T follicular helper cell (primary cell): ENCODE results near the gene FAM89B.
"Not testable (repeated sequence)": the region's sequence is repeated elsewhere in the genome, so short reads cannot be mapped to it uniquely, and the experiment has no call there.

Experiments
- DNase-seq: peaks from one replicate; pipeline ENCODE4 v3.0.0-alpha.2; 2020; ENCODE audit warnings: low read depth
- total RNA-seq, 2 experiments: gene quantifications; one replicate each; lab custom pipeline; 2026; lab: John Stamatoyannopoulos, UW

The FAM89B gene
- total RNA-seq, result 2.2 to 5.6 reads per million in 2 experiments

DNA sequence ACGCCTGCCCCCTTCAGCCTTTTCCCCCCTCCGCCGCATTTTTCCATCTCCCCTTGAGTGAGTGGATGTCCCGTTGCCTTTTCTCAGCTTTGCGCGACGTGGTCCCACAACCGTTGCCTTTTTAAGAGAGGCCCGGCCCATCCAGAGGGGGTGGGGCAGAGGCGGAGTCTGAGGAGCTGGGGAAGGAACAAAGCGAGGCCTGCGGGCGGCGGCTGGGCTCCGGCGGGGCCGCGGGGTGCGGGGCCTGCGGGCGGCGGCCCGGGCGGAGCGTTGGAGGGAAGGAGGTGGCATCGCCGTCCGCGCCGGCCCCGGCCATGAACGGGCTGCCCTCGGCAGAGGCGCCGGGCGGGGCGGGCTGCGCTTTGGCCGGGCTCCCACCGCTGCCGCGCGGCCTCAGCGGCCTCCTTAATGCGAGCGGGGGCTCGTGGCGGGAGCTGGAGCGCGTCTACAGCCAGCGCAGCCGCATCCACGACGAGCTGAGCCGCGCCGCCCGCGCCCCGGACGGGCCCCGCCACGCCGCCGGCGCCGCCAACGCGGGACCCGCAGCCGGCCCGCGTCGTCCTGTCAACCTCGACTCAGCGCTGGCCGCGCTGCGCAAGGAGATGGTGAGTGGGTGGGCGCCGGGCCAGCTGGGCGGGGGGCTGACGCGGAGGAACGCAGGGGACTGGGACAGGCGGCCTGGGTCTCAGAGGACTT is at the start of gene FAM89B:
Gene FAM89B (plus strand): TSS at position 183 of the 696 bp plus-strand sequence. CDS start 132 bp downstream, at position 315.
- DNase-seq, result peak; percentile 82

DNA sequence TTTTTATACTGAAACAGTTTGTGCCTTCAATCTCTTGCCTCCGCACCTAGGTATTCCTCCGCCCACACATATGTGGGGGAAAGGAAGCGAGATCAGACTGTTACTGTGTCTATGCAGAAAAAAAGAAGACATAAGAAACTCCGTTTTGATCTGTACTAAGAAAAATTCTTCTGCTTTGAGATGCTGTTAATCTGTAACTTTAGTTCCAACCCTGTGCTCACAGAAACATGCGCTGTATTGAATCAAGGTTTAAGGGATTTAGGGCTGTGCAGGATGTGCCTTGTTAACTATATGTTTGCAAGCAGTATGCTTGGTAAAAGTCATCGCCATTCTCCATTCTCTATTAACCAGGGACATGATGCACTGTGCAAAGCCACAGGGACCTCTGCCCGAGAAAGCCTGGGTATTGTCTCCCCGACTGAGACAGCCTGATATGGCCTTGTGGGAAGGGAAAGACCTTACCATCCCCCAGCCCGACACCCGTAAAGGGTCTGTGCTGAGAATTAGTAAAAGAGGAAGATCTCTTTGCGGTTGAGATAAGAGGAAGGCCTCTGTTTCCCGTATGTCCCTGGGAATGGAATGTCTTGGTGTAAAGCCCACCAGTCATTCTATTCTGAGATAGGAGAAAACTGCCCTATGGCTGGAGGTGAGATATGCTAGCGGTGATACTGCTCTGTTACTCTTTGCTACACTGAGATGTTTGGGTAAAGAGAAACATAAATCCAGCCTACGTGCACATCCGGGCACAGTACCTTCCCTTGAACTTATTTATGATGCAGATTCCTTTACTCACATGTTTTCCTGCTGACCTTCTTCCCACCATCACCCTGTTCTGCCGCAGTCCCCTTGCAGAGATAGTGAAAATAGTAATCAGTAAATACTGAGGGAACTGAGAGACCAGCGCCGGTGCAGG is 49.4 kb upstream of the FAM89B start:
- not testable (repeated sequence) for DNase-seq

DNA sequence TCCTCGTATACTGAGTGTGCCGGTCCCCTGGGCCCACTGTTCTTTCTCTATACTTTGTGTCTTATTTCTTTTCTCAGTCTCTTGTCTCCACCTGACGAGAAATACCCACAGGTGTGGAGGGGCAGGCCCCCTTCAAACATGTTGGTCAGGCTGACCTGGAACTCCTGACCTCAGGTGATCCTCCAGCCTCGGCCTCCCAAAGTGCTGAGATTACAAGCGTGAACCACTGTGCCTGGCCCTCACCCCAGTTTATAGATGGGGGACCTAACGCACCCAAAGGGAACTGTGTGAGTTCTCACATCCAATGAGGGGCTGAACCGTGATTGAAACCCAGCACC is 48.7 kb upstream of the FAM89B start:
- not testable (repeated sequence) for DNase-seq

GRCh38 chr11:65524014-65524740 is 48.2 kb upstream of the FAM89B start:
- no peak for DNase-seq

- peak; percentile 79 for DNase-seq
Measured at GRCh38 chr11:65524741-65525545, 47.4 kb upstream of the FAM89B start, which contains the start of gene SCYL1. TSS of gene SCYL1 (plus strand) at chr11:65525083. CDS start at chr11:65525154, 71 bp downstream.

DNA sequence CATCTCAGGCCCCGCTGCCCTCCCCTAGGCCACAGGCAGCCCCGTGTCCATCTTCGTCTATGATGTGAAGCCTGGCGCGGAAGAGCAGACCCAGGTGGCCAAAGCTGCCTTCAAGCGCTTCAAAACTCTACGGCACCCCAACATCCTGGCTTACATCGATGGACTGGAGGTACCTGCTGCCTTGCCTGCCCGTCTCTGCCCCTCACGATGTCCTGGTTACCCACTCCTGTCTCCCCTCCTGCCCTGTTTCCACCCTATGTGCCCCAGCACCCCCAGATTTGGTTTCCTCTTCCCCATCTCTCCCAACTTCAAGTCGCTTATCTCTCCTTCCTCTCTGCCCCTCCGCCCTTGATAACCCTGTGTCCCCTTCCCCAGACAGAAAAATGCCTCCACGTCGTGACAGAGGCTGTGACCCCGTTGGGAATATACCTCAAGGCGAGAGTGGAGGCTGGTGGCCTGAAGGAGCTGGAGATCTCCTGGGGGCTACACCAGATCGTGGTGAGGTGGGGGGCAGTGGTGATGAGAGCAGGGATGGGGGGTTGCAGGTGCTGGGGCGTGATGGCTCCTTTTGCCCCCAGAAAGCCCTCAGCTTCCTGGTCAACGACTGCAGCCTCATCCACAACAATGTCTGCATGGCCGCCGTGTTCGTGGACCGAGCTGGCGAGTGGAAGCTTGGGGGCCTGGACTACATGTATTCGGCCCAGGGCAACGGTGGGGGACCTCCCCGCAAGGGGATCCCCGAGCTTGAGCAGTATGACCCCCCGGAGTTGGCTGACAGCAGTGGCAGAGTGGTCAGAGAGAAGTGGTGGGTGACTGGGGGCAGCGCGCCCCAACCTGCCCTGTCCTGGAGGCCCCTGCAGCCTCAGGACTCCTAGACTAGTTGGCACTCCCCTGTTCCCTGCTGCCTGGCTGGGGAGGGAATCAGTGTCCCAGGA is 46.5 kb upstream of the FAM89B start:
- DNase-seq, result no peak

- no peak for DNase-seq
Measured at GRCh38 chr11:65526744-65527143, 45.6 kb upstream of the FAM89B start.

DNA sequence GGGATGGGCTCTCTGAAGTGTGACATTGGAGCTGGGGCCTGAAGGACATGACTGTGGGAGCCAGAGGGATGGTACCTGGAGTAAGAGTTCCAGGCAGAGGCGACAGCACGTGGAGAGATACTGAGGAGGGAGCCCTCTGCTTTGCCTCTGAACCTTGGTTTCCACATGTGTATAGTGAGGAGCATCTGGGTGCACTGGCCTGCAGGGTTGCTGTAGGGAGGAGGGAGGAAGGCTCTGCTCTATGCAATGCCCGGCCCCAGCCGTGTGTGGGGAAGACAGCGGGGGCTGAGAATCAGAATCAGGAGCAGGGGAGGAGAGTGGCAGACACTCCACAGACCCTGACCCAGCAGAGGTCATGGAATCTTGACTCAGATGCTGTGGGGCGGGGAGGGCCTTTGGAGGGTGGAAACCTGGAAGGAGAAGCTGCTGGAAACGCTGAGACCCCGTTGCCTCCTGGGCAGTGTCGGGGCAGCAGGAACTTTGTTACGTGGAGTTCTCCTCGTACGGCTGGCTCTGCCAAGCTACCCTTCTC is 43.5 kb upstream of the FAM89B start:
- no peak for DNase-seq

DNA sequence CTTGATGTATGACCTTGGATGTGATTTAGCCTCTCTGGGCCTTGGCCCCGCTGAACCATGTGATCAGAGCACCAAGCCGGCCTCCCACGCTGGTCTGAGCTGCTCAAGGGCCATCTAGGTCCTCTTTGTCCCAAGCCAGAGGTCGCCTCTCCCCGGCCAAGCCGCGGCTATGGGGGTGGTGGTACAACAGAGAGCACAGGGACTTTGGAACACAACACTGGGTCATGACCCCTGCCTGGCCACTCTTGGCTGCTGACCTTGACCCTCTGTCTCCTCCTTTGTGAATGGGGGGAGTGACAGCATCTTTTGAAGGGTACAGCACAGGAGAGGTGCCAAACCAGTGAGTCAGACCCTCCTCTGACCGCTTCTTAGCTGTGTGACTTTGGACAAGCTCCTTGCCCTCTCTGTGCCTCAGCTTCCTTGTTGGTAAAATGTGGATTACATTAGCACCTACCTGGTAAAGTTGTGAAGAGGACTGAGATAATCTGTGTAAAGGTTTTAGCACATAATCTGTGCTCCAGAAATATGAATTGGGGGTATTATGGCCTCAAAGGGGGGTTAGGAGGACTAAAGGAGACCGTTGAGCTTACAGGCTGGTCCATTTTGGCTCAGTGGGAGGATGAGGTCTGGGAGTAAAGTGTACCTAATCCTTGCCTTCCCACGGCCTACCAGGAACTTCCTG is 42.7 kb upstream of the FAM89B start:
- DNase-seq, result no peak

DNA sequence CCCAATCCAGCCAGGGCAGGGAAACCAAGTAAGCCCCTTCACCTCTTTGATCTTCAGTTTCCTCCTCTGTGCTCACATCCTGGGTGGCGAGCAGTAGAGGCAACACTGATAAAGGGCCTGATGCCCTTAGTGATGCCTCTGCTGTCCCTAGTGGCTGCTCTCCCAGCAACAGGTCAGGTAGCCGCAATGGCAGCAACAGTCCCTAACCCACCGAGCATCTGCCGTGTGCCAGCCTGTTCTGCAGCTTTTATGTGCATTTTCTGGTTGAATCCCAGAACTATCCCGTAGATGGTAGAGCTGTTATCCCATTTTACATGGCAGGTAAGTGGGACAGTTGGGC is 42.2 kb upstream of the FAM89B start:
- DNase-seq, result no peak

GRCh38 chr11:65532388-65533064 is 39.8 kb upstream of the FAM89B start:
- no peak for DNase-seq

- DNase-seq, result no peak
Measured at GRCh38 chr11:65535102-65535501, 37.2 kb upstream of the FAM89B start.

- no peak for DNase-seq
Measured at GRCh38 chr11:65536412-65537295, 35.7 kb upstream of the FAM89B start.

GRCh38 chr11:65537296-65537597 is 35.1 kb upstream of the FAM89B start:
- DNase-seq, result no peak

DNA sequence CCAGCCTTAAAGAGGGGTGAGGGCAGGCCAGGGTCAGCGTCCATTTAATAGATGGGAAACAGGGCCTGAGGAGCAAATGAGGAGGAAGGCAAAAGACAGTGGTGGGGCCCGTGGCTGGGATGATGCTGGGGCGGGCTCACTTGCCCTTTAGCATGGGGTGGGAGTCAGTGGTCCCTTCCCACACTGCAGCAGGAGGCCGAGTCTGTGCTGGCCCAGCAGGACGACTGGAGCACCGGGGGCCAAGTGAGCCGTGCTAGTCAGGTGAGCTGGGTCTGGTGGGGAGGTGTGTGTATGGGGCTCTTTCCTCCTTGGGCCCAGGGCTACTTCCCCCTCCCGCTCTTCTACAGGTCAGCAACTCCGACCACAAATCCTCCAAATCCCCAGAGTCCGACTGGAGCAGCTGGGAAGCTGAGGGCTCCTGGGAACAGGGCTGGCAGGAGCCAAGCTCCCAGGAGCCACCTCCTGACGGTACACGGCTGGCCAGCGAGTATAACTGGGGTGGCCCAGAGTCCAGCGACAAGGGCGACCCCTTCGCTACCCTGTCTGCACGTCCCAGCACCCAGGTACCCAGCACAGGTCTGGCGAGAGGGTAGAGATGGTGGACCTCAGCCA is 34.6 kb upstream of the FAM89B start:
- DNase-seq, result no peak

- DNase-seq, result no peak
Measured at GRCh38 chr11:65538232-65538914, 34.0 kb upstream of the FAM89B start.
